ENCODE data around the gene DET1.

- no peak for TF ChIP-seq CTCF (IDR thresholded peaks at IDR 0.05; ENCODE audit: low read depth, low read length, poor library complexity, severe bottlenecking)
- TF ChIP-seq EZH2phosphoT487 (IDR thresholded peaks at IDR 0.05; ENCODE audit: borderline replicate concordance, low read length): no peak
Observed at GRCh38 chr15:88529021-88529630, 17.4 kb downstream of the DET1 start.
